ENCODE measurements around the gene SLC25A1.
A peak's percentile ranks its signal among the peaks of the same experiment; 100 is the strongest.

Gene SLC25A1

GRCh38 chr22:19172213-19173046, 6.1 kb downstream of the SLC25A1 start:
- peak overlapping the region; percentile 59 for H4K91ac ChIP-seq (ENCODE audit: low read length)
- peak overlapping the region in 1 of 2 experiments; percentile 28 for H3K14ac ChIP-seq (ENCODE audit: low read length in 2 of 2)
- H3K9ac ChIP-seq (ENCODE audit: low read length) = peak overlapping the region; percentile 99
- no peaks in the 10 kb centered on the region for H3K9me3 ChIP-seq (ENCODE audit: control insufficient read depth, low read length)
- 47% methylated on average over 13 of the region's 13 CpGs for WGBS
- peak overlapping the region; percentile 91 for H4K8ac ChIP-seq (ENCODE audit: low read length)
- H2AFZ ChIP-seq (ENCODE audit: low read depth, low read length) = no peak overlapping the region
- no peak overlapping the region for H2BK120ac ChIP-seq (ENCODE audit: low read depth, low read length)
- no peak overlapping the region for H2BK15ac ChIP-seq (ENCODE audit: low read depth, poor library complexity, severe bottlenecking)
- no peak overlapping the region for H2BK5ac ChIP-seq (ENCODE audit: low read depth, low read length, poor library complexity, severe bottlenecking)
- H2AK5ac ChIP-seq (ENCODE audit: low read length, severe bottlenecking) = peak overlapping the region; percentile 28
- peaks cover 66% of the 10 kb centered on the region for H3K4me1 ChIP-seq (ENCODE audit: control insufficient read depth, insufficient read depth, low read depth, low read length)
- H3K4ac ChIP-seq (ENCODE audit: low read depth in 1 of 2, low read length in 2 of 2) = peak overlapping the region in 1 of 2 experiments; percentile 76
- peak overlapping the region in 1 of 2 experiments; percentile 54 for H3K18ac ChIP-seq (ENCODE audit: low read depth in 1 of 2, low read length in 2 of 2)
- peaks cover 26 to 29% of the 10 kb centered on the region in 2 experiments for H3K27me3 ChIP-seq (ENCODE audit: control insufficient read depth in 1 of 2, insufficient read depth in 1 of 2, low read length in 2 of 2)
- peak overlapping the region in 1 of 2 experiments; percentile 60 for H2BK12ac ChIP-seq (ENCODE audit: low read length in 2 of 2)
- no peak overlapping the region for H3K27ac ChIP-seq (ENCODE audit: low read length, poor library complexity, severe bottlenecking)
- H3K4me3 ChIP-seq (ENCODE audit: insufficient read depth in 1 of 2, low read depth in 1 of 2, low read length in 2 of 2) = peak overlapping the region; percentile 90 to 94
- DNase-seq = no peak
- H3K4me2 ChIP-seq (ENCODE audit: low read length, poor library complexity, severe bottlenecking) = peak overlapping the region; percentile 70
- no peak overlapping the region for H3K23ac ChIP-seq (ENCODE audit: low read length in 2 of 2)
- peaks cover 14% of the 10 kb centered on the region for H3K79me1 ChIP-seq (replicated peaks; ENCODE audit: low read length, poor library complexity, severe bottlenecking)
- peaks cover 15 to 39% of the 10 kb centered on the region in 2 experiments for H3K36me3 ChIP-seq (ENCODE audit: control insufficient read depth in 1 of 2, insufficient read depth in 2 of 2, low read depth in 1 of 2, low read length in 2 of 2)

- Histone ChIP-seq H2BK5ac (ENCODE audit: low read depth, low read length, poor library complexity, severe bottlenecking) (no peak overlapping the region), H3K18ac (ENCODE audit: low read depth in 1 of 2, low read length in 2 of 2) (no peak overlapping the region), H4K8ac (ENCODE audit: low read length) (no peak overlapping the region), H2AFZ (ENCODE audit: low read depth, low read length) (peak overlapping the region; percentile 55), H3K4ac (ENCODE audit: low read depth in 1 of 2, low read length in 2 of 2) (no peak overlapping the region), H3K23ac (ENCODE audit: low read length in 2 of 2) (peak overlapping the region in 1 of 2 experiments; percentile 36), H3K27me3 (ENCODE audit: control insufficient read depth in 1 of 2, insufficient read depth in 1 of 2, low read length in 2 of 2) (peaks cover 37 to 38% of the 10 kb centered on the region in 2 experiments), H2BK120ac (ENCODE audit: low read depth, low read length) (no peak overlapping the region), H2AK5ac (ENCODE audit: low read length, severe bottlenecking) (no peak overlapping the region), H3K14ac (ENCODE audit: low read length in 2 of 2) (no peak overlapping the region), H3K4me1 (ENCODE audit: control insufficient read depth, insufficient read depth, low read depth, low read length) (peaks cover 44% of the 10 kb centered on the region), H3K4me2 (ENCODE audit: low read length, poor library complexity, severe bottlenecking) (no peak overlapping the region), H3K36me3 (ENCODE audit: control insufficient read depth in 1 of 2, insufficient read depth in 2 of 2, low read depth in 1 of 2, low read length in 2 of 2) (peaks cover 0 to 14% of the 10 kb centered on the region in 2 experiments), H3K9ac (ENCODE audit: low read length) (peak overlapping the region; percentile 80), H3K27ac (ENCODE audit: low read length, poor library complexity, severe bottlenecking) (no peak overlapping the region), H2BK15ac (ENCODE audit: low read depth, poor library complexity, severe bottlenecking) (no peak overlapping the region), H2BK12ac (ENCODE audit: low read length in 2 of 2) (no peak overlapping the region), H3K79me1 (replicated peaks; ENCODE audit: low read length, poor library complexity, severe bottlenecking) (no peaks in the 10 kb centered on the region), H3K4me3 (ENCODE audit: insufficient read depth in 1 of 2, low read depth in 1 of 2, low read length in 2 of 2) (peak overlapping the region in 1 of 2 experiments; percentile 65), H3K9me3 (ENCODE audit: control insufficient read depth, low read length) (no peaks in the 10 kb centered on the region), H4K91ac (ENCODE audit: low read length) (no peak overlapping the region)
- no peak for DNase-seq
- WGBS = 72% methylated on average over 7 of the region's 7 CpGs
Measured at GRCh38 chr22:19169947-19170318, 8.6 kb downstream of the SLC25A1 start.

GRCh38 chr22:19169002-19169946, 9.3 kb downstream of the SLC25A1 start:
- Histone ChIP-seq H3K4me3 (ENCODE audit: insufficient read depth in 1 of 2, low read depth in 1 of 2, low read length in 2 of 2) (peak overlapping the region in 1 of 2 experiments; percentile 65), H3K14ac (ENCODE audit: low read length in 2 of 2) (no peak overlapping the region), H3K9me3 (ENCODE audit: control insufficient read depth, low read length) (no peaks in the 10 kb centered on the region), H4K8ac (ENCODE audit: low read length) (peak overlapping the region; percentile 27), H4K91ac (ENCODE audit: low read length) (no peak overlapping the region), H3K23ac (ENCODE audit: low read length in 2 of 2) (no peak overlapping the region), H2BK120ac (ENCODE audit: low read depth, low read length) (no peak overlapping the region), H3K4me2 (ENCODE audit: low read length, poor library complexity, severe bottlenecking) (peak overlapping the region; percentile 12), H3K18ac (ENCODE audit: low read depth in 1 of 2, low read length in 2 of 2) (no peak overlapping the region), H3K79me1 (replicated peaks; ENCODE audit: low read length, poor library complexity, severe bottlenecking) (no peaks in the 10 kb centered on the region), H3K27me3 (ENCODE audit: control insufficient read depth in 1 of 2, insufficient read depth in 1 of 2, low read length in 2 of 2) (peaks cover 37 to 38% of the 10 kb centered on the region in 2 experiments), H2BK15ac (ENCODE audit: low read depth, poor library complexity, severe bottlenecking) (no peak overlapping the region), H2AK5ac (ENCODE audit: low read length, severe bottlenecking) (no peak overlapping the region), H2BK12ac (ENCODE audit: low read length in 2 of 2) (no peak overlapping the region), H3K27ac (ENCODE audit: low read length, poor library complexity, severe bottlenecking) (no peak overlapping the region), H3K9ac (ENCODE audit: low read length) (peak overlapping the region; percentile 80), H3K36me3 (ENCODE audit: control insufficient read depth in 1 of 2, insufficient read depth in 2 of 2, low read depth in 1 of 2, low read length in 2 of 2) (peaks cover 0 to 14% of the 10 kb centered on the region in 2 experiments), H2BK5ac (ENCODE audit: low read depth, low read length, poor library complexity, severe bottlenecking) (no peak overlapping the region), H3K4me1 (ENCODE audit: control insufficient read depth, insufficient read depth, low read depth, low read length) (peaks cover 37% of the 10 kb centered on the region), H3K4ac (ENCODE audit: low read depth in 1 of 2, low read length in 2 of 2) (no peak overlapping the region), H2AFZ (ENCODE audit: low read depth, low read length) (peak overlapping the region; percentile 55)
- 15% methylated on average over 53 of the region's 58 CpGs for WGBS
- DNase-seq = no peak
